Muscle of leg (tissue), 11 donors: ENCODE measurements around the gene PCSK6. TPM values are rescaled to one million over a fixed set of nuclear protein-coding genes. Genes with fewer than 3 reads are reported as not detected.

Experiments
- DNase-seq: peaks from one replicate; pipeline ENCODE4 v3.0.0; 2013
- H3K27ac ChIP-seq: one replicate; pipeline ENCODE4 v1.5.1; 2013; ENCODE audit warnings: mild to moderate bottlenecking, low read length, control low read depth
- H3K27me3 ChIP-seq: one replicate; pipeline ENCODE4 v1.6.1; 2013; ENCODE audit warnings: low read length; ENCODE audit not compliant: control insufficient read depth, insufficient read depth
- H3K36me3 ChIP-seq: one replicate; pipeline ENCODE4 v1.6.1; 2013; ENCODE audit warnings: low read length; ENCODE audit not compliant: control insufficient read depth, insufficient read depth
- H3K4me1 ChIP-seq: one replicate; pipeline ENCODE4 v1.6.1; 2013; ENCODE audit warnings: low read length; ENCODE audit not compliant: control insufficient read depth, insufficient read depth
- H3K4me3 ChIP-seq: one replicate; pipeline ENCODE4 v1.5.1; 2013; ENCODE audit warnings: low read length, control low read depth
- H3K9me3 ChIP-seq: replicated peaks from 2 replicates; pipeline ENCODE4 v1.6.1; 2013; ENCODE audit warnings: low read depth, low read length; ENCODE audit not compliant: control insufficient read depth
- WGBS: methylation state at CpG from one replicate; pipeline ENCODE4 v1.1.5; 2013; ENCODE audit warnings: missing lambda C conversion rate; ENCODE audit not compliant: insufficient coverage; 5-methylcytosine and 5-hydroxymethylcytosine counted together
- polyA plus RNA-seq, 8 donors: library from polyadenylated mRNA; unstranded; fragments of 120-200 nt; gene quantifications; one replicate each; pipeline versions ENCODE4 v1.2.1 to v1.2.3, GENCODE V29; 2013; ENCODE audit warnings: inconsistent platforms in 1 of 8, low replicate concordance in 1 of 8; ENCODE audit not compliant: insufficient read length in 8 of 8, insufficient read depth in 1 of 8
- total RNA-seq: library from RNA; stranded (reverse); fragments of 120-200 nt; gene quantifications from one replicate; pipeline ENCODE4 v1.2.4, GENCODE V29; 2013

The PCSK6 gene
- total and polyA plus RNA-seq, 9 donors: 6.2 to 14.1 (median 9.5) TPM

DNA sequence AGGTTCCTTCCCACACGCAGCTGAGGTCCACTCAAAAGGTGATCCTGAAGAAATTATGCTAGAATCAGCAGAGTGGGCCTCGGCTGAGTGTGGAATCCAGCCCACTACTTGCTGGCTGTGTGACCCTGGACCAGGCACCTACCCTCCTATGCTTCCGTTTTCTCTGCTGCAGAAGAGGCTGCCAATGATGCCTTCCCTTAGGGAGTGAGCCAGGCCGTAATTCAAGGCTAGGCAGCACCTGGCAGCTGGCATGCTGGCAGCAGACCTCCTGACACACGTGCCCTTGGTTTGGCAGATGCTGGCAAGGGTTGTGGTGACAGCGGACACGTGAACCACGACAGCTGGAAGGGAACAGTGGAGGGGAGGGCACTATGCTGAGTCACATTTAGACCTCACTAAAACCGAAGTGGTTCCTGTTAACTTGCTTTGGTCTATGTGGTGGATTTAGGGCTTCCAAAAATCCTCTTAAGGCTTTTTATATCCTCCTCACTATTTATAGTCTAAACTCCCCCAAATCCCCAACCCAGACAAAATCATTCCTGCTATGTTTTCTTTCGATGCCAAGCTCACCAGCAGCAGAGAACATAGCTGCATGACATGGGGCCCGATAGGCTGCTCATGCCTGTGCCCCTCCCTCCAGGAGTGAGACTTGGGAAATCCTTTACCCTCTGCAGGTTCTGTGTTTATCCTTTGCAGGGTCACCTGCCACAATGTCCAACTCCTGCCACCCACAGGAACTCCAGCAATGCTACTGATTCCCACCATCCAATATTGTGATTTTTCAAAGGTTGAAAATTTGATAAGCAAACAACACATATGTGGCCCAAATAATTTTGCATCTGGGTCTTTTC is 10.6 kb upstream of the PCSK6 start:
- H3K27ac ChIP-seq: peak overlapping the region; percentile 72
- no peaks in the 10 kb centered on the region for H3K36me3 ChIP-seq
- no peaks in the 10 kb centered on the region for H3K9me3 ChIP-seq
- DNase-seq: peak; percentile 88
- peaks cover 33% of the 10 kb centered on the region for H3K27me3 ChIP-seq
- H3K4me1 ChIP-seq: peaks cover 44% of the 10 kb centered on the region
- WGBS: 53% methylated on average over 5 of the region's 11 CpGs
- no peak overlapping the region for H3K4me3 ChIP-seq

DNA sequence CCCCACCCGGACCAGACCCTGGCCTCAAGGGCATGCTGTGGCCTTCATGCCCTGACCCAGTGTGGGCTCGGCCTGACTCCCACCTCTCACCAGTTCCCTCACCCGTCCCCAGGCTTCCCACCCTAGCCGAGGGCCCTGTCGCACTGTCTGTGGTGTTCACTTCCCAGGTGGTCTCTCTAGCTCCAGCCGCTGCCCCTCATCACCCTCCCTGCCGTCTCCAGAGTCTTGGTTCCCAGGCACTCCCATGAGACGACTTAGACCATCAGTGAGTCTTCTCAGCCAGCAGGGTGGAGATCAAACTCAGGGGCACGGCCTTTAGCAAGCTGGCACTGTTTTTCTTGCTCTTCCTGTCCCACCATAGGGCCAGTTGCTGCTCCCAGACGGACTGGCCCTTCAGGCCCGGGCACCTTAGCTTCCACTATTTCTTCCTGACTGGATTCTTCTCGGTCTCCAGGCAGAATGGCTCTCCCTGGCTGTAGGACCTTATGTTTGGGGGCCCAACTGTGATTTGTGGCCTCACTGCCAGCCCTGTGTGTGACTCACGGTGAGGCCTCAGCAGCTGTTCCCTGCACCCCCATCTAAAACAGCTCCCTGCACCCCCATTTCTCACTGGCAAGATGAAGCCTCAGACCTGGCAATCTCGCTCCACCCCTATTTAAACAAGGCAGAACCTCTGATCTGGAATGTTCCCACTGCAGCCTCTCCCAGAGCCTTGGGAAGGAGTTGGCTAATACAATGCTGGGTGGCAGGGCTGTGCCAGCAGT is 9.4 kb upstream of the PCSK6 start:
- H3K27me3 ChIP-seq: peaks cover 39% of the 10 kb centered on the region

DNA sequence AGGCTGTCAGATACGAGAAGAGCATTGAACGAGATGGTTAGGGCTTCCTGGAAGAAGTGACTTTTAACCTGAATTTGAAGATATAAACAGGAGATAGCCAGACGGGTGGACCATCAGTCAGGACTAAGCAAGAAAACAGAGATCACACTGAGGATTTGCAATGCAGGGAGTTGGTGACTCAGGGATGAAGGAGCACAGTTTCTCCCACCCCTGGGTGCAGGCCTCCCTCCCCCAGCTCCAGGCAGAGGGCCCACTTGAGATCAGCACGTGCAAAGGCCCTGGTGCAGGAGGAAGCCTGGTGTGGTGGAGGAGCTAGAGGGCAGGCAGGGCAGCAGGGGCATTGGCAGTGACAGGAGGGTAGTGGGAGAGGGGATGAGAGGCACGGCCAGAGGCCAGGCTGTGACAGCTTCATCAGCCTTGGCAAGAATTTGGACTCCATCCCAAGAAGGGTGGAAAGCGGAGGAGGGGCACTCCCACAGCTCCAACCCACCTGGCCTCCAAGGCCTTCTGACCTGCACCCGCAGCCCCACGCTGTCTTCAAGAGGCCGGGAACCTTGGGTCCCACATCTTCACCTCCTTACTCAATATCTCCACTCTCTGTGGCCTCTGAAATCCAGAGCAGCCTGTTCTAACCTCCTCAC is 8.7 kb upstream of the PCSK6 start:
- WGBS: 81% methylated on average over 6 of the region's 9 CpGs
- Histone ChIP-seq H3K9me3 (no peaks in the 10 kb centered on the region), H3K27ac (no peak overlapping the region), H3K36me3 (no peaks in the 10 kb centered on the region), H3K4me1 (peaks cover 44% of the 10 kb centered on the region), H3K27me3 (peaks cover 39% of the 10 kb centered on the region), H3K4me3 (no peak overlapping the region)
- DNase-seq: no peak

More for the DNA sequence above, 9.4 kb upstream of the PCSK6 start:
- WGBS: 73% methylated on average over 13 of the region's 14 CpGs
- H3K4me3 ChIP-seq: no peak overlapping the region
- no peak for DNase-seq
- peaks cover 44% of the 10 kb centered on the region for H3K4me1 ChIP-seq
- no peaks in the 10 kb centered on the region for H3K9me3 ChIP-seq
- H3K27ac ChIP-seq: no peak overlapping the region
- H3K36me3 ChIP-seq: no peaks in the 10 kb centered on the region

DNA sequence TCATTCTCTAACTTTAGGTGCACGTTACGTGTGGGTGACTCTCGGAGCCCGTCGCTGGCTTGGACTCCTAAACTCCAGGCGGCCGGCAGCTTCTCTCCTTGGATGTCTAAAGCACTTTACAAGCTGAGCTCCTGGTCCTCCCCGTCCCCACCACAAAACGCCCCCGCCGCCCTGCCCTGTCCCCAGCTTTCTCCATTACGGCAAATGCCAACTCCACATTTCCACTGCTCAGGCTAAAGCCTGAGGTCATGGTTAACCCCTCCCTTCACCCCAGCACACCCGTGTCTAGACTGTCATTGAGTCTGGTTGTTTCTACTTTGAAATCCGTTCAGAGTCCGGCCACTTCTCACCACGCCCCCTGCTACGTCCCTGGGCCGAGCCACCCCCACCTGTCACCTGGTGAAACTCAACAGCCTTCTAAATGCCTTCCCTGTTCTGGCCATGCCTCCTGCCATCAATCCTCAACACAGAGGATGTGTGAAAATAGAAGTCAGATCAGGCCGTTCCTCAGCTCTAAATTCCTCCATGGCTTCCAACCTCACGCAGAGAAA is 8.1 kb upstream of the PCSK6 start:
- H3K4me3 ChIP-seq: no peak overlapping the region
- H3K36me3 ChIP-seq: no peaks in the 10 kb centered on the region
- H3K9me3 ChIP-seq: no peaks in the 10 kb centered on the region
- H3K4me1 ChIP-seq: peaks cover 44% of the 10 kb centered on the region
- H3K27me3 ChIP-seq: peaks cover 38% of the 10 kb centered on the region
- no peak for DNase-seq
- WGBS: 59% methylated on average over 14 of the region's 20 CpGs
- no peak overlapping the region for H3K27ac ChIP-seq

DNA sequence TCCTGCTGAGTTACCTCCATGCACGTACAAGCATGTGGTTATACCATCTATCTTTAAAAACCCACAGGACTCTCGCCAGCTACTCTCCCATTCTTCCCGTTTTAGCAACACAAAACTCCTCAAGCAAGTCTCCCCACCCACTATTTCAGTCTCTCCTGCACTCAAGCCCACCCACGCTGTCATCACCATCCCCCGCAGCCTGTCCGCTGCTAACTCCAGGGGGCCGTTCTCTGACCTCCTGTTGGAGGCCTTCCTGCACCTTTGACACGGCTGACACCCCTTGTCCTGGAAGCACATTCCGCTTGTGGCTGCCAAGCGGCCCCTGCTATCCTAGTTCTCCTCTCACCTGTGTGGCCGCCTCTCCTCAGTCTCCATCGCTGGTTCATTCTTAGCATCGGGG is 7.5 kb upstream of the PCSK6 start:
- H3K4me3 ChIP-seq: no peak overlapping the region
- H3K27me3 ChIP-seq: peaks cover 34% of the 10 kb centered on the region
- H3K36me3 ChIP-seq: no peaks in the 10 kb centered on the region
- no peak overlapping the region for H3K27ac ChIP-seq
- H3K9me3 ChIP-seq: no peaks in the 10 kb centered on the region
- no peak for DNase-seq
- 57% methylated on average over 13 of the region's 13 CpGs for WGBS
- peaks cover 43% of the 10 kb centered on the region for H3K4me1 ChIP-seq

DNA sequence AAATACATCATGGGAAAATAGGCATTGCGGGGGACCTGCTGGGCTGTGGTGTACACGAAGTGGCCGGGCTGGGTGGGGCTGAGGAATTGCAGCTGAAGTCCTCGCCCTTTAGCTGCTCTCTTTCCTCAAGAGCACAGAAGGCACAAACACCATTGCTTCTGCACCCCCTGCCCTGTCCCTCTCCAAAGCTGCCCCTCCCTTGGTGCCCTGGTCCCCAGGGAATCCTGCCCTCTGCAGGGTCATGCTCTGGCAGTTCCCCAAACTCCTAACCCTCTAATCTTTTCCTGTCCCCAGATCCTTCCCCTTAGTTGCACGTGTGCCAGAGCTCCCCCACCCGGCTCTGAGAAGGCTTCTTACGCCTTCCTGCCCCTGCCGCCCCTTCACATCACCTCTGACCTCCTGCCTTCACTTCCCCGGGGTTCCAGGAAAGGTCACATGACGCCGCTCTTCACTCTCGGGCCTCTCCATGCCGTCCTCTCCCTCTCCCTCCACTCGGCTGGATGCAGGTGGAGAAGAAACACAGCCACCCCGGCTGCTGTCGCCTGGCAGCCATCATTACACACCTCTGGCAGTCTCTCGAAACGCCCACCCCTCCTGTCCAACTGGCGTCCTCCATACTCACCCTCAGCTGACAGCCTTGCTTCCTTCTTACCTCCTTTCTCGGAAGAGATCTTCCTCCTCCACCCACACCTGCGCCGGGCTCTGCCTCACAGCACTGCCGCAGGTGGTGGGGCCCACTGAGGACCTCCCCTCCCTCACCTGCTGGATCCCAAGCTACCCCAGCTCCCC is 6.9 kb upstream of the PCSK6 start:
- H3K27me3 ChIP-seq: peaks cover 30% of the 10 kb centered on the region
- no peaks in the 10 kb centered on the region for H3K9me3 ChIP-seq
- no peak overlapping the region for H3K4me3 ChIP-seq
- no peaks in the 10 kb centered on the region for H3K36me3 ChIP-seq
- 26% methylated on average over 20 of the region's 23 CpGs for WGBS
- no peak for DNase-seq
- no peak overlapping the region for H3K27ac ChIP-seq
- H3K4me1 ChIP-seq: peaks cover 37% of the 10 kb centered on the region

DNA sequence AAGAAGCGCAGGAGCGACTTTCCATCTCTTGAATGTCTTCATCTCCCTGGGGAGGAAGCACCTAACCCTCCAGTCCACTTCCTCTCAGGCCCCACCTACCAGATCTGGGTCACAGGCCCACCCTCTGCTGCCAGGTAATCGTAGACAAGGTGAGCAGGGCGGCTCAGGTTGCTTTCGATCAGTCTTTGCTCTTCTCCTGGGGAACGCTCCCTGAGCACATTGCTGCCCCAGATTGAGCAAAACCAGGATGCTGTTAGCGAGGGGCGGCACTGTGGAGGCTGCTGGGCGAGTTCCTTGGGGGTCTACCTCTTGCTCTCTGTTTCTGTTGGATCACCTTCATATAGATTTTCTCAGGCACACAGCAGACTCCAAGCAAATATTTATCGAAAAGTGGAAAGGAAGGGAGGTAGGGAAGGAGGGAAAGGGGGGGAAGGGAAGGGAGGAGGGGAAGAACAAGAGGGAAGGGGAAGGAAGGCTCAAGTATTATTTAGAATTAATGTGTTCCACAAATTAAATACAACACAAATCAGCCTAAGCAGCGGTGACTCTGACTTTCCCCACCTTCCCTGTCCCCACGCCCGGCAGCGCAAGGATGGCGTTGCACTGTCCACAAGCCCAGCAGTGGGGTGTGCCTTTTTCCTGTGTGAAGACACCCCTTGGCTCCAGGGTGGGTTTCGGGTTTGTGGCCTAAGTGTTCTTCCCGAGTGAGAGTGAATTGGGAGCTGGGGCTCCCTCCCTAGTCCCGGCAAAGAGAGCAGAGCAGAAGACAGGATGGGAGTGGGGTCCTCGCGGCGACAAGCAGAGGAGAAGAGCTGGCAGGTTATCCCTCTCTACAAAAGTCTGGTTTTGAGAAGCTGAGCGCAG is 6.1 kb upstream of the PCSK6 start:
- H3K27ac ChIP-seq: no peak overlapping the region
- 81% methylated on average over 11 of the region's 22 CpGs for WGBS
- DNase-seq: no peak
- no peak overlapping the region for H3K4me3 ChIP-seq
- no peaks in the 10 kb centered on the region for H3K9me3 ChIP-seq
- H3K27me3 ChIP-seq: peaks cover 34% of the 10 kb centered on the region
- H3K36me3 ChIP-seq: no peaks in the 10 kb centered on the region
- H3K4me1 ChIP-seq: peaks cover 29% of the 10 kb centered on the region

DNA sequence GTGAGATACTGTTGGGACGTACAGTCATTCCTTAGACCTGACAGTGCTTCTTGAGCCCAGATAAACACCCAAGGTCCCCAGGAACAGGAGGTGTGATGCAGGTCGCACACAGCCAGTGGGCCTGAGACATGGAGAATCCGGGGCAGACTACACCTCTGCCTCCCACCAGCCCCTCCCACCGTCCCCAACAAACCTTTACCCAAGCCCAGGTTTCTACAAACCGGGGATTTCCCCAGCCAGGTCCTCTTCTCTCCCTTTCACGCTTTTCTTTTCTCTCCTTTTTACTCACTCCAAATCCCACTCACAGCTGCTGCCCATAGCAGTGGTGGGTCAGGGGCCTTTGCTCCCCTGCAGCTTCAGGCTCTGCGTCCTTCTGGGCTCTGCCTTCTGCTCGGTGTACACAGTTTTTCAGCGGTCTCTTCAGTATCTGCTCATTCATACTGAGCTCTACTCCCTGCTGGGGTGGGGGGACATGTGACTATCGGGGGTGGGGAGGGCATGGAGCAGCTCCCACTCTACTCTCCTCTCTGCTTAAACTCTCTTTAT is 4.8 kb upstream of the PCSK6 start:
- Histone ChIP-seq H3K4me3 (no peak overlapping the region), H3K4me1 (peaks cover 16% of the 10 kb centered on the region), H3K27me3 (peaks cover 36% of the 10 kb centered on the region), H3K27ac (no peak overlapping the region), H3K9me3 (no peaks in the 10 kb centered on the region), H3K36me3 (no peaks in the 10 kb centered on the region)
- 64% methylated on average over 6 of the region's 10 CpGs for WGBS
- DNase-seq: no peak
